GM19035 (cell line): ENCODE measurements around the gene CBLB.

Experiments
- ATAC-seq: cut with Tn5 transposase; IDR thresholded peaks from one replicate; pipeline ENCODE4 v1.9.1; 2021; ENCODE audit not compliant: unreplicated experiment

CBLB gene

DNA sequence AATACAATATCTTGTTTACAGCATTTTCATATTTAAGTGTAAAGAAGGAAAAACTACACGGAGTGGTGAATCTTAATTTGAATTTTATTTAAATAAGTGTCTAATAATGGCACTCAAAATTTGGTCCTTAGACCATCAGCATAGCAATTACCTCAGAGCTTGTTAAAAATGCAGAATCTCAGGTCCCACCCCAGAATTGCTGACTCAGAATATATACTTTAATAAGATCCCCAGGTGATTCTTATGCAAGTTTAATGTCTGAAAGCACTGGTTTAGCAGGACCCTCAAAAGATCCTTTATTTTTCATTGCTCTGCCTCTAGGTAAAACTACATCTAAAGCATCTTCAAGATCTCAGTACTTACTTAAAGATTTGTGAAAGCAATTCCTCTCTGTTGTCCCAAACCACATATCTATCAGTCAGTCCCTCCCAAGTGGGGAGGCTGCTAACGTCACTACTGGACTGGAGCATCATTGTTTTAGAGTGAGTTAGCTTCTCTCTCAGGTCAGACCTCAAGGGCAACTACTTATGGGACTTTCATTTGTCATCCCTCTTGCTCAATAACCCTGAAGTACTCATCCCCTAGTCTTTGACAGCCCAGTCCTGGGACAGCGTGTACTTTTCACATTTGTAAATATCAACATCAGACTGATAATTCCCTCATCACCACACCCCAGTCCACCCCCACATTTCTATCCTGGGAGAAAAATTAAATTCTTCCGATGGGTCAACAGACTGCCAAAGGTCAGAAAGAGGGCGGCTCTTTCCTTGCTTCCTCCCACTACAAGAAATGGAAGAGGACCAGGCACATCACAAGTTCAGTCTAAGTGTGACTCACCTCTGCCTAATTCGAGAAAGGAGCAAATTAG lies 76.7 kb downstream of the CBLB start:
- no peak for ATAC-seq

DNA sequence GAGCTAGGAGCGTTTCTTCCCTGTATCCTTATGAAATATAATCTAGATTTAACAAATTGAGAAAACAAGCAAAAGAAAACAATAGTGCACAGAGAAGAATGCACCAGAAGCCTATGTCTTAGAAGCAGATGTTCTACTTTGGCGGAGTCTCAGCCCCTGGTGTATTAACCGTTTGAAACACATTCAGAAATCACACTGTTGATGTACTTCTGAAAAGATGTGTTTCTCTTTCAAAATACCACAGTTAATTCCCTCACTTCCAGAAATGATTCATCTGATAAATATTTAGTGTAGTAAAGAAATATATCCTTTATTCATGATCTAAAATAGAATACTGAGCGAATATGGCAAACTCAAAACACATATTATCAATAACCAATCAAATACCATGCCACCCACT lies 77.7 kb downstream of the CBLB start:
- no peak for ATAC-seq

DNA sequence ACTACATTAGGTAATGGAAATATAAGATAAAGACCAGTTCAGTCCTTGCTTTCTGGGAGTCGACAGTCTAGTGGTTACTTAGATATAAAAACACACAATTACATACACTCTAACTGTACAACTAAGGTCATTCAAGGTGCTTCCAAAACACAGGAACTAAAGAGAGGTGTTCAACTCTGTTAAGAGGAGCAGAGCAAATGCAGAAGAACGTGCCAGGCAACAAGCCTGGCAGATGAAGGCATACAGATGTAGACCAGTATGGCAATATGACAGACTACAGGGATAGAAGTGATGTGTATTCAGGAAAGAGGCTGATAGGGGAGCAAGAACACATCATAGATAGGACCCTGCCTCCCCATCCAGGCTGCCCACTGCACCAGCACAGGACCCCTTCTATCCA lies 78.3 kb downstream of the CBLB start:
- ATAC-seq, result no peak

DNA sequence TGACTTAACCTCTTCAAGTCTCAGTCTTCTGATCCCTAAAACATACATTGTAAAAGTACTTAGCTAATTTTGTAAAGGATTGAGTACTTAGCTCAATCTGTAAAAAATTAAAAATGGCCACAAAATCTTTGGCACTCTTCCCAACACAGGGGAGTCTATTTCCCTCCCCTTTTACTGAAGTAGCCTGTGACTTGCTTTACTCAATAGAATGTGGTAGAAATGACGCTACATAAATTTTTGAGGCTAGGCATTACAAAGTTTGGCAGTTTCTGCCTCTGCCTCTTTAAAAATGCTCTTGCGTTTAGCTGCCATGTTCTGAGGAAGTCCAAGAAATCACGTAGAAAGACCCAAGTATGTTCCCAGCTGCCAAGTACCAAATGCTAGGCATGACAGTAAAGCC lies 80.2 kb downstream of the CBLB start:
- ATAC-seq, result no peak

DNA sequence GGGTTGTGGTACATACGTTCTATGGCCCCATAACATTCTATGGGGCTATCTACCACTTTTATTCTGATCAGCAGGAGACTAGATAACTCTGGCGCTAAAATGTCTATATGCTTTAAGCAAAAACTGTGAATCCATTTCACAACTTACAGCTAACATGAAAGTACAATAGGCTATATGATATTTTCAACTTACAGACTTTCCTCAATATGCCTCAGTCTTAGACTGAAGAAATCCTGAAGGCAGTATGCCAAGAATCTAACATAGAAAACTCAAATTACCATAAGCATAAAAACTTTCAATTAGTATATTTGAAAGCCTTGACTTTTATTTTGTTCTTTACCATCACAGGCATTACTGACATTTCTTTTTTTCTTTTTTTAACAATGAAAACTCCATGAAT lies 81.4 kb downstream of the CBLB start:
- ATAC-seq, result no peak

DNA sequence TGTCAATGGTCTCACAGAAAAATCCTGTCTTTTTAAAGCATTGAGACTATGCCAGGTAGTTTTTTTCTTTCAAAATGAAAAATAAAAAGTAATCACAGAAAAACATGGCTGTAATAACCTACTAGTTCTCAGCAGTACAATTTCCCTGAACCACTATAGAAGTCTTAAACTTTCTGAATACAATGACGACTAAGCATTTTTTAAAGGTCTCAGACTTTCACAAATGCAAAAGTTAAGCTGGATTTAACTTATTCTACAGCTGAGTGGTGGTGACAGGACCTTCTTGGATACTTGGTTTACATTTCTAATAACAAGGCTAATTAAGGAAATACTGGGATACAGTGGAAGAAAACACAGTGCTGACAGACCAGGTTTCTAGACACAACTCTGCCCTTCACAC lies 81.8 kb downstream of the CBLB start:
- ATAC-seq, result no peak

DNA sequence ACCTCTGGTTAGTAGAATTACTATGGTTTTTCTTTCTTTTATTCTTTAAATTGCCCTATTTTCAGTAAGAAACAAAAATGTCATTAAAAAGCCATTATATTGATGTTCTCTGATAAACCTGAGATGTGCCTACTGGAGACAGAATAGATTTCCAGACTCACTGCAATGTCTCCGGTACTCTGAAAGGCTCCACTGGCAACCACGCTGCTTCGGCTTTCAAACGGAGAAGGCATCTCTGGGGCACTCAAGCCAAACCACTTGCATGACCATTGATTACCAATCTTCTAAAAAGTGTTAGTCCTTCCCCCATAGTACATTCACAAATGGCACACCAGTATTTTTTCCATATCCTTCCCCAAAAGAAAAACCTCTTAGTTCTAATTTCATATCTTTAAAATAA lies 82.6 kb downstream of the CBLB start:
- ATAC-seq, result no peak

DNA sequence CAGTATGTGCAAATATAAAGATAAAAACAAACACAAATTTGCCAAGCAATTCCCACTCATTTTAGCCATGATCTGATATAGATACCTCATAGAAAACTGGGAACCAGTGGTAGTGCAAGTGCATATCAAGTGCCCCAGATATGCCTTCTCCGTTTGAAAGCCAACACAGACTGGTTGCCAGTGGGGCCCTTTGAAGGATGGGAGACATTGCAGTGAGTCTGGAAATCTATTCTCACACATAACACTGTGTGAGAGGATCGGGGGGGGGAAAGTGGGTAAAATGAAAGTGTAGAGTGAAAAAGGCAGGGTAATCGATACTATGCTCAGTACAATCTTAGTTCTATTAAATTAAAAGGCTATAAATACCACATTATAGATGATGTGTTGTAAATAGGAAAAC lies 83.0 kb downstream of the CBLB start:
- ATAC-seq, result no peak

DNA sequence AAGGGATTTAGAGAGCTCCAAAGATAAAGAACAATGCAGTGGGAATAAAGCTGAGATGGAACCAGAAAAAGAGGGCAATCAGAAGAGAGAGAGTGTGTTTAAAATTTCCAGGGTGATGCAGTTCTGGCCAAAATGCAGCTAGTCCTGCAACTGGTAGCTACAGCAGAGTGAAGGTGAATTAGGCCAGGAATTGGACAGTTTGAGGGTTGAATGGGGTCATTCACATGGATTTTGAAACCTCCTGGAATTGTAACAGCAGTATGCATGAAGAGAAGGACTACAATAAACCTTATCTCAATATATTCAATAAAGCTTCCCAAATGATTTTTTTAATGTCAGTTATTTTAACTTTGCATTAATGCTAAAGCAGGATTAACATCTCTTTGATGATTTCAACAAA lies 85.2 kb downstream of the CBLB start:
- no peak for ATAC-seq

DNA sequence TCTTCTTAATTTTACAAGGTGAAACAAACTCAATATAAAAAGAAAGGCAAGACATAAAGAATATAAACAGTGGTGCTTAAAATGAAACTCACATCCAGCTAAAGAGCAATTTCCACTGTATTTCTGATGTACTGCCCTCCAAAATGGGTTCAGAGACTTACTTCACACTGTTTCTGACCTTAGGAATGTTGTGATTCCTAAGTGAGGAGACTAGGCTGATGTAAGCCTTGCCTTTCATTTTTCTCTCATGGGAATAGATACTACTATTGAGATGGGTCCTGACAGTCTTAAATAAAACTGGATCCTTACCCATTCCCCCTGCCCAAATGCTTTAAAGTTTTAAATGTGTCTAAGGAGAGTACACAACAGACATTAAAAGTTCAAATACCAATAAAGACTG lies 86.9 kb downstream of the CBLB start:
- ATAC-seq, result no peak

DNA sequence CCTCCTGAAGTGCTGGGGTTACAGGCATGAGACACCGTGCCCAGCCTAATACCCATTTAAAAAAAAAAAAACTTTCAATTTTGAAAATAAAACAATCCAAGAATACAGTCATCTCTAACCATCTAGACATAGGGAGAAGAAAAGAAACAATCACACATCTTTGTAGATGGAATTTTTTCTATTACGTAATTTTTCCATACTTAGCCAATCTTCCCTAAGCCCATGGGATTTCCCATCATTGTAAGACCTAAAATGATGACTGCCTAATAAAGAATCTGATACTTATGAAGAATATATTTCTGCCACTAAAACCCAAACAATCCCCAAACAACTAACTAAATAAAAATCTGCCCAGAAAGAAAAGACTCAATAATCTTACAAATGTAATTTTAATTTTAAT lies 88.7 kb downstream of the CBLB start:
- no peak for ATAC-seq

DNA sequence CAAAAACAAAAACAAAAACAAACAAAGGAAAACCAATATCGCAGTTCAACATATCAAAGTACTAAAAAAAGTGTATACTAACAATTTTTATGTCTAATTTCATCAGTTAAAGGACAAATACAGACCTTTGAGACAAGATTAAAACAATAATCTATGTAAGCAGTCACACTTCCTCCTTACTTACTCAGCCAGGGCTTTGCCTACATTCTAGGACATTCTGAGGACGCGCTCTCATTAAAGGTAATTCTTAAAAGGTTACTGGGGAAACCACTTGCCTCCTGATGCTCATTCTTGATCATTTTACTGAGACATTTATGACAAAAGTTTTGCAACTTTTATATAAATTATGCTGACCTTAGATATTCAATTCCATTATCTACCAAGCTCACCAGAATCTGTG lies 93.4 kb downstream of the CBLB start:
- ATAC-seq, result no peak

DNA sequence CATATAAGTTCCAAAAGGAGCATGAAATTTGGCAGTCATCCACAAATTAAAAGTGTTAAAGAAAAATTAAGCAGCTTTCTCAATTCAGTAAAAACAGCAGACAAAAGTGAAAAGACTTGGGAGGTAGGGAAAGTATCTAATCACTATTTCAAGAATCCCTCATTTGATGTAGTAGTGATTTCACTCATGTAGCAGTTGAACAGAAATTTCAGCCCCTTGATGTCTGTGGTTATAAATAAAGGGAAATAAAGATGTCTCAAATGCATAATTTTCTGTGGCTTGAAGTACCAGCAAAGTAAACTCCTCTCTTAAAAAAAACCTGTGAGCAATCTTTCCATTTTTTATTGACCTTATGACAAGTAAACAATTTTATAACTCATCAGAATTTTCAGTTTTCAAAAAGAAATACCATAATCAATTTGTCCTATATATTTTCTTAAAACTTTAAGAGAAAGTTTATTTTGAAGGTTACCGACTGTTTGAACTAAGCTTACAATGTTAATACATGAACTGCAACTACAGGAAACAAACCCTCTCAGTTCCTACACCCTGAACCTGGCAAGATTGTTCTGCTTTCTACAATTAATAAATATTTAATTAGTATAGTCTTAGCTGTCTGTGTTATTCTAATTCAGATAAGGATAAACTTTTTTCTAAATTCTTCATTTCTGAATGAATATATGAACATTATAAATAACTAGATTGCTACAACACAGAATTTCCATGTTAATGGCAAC lies 94.2 kb downstream of the CBLB start:
- ATAC-seq, result no peak

DNA sequence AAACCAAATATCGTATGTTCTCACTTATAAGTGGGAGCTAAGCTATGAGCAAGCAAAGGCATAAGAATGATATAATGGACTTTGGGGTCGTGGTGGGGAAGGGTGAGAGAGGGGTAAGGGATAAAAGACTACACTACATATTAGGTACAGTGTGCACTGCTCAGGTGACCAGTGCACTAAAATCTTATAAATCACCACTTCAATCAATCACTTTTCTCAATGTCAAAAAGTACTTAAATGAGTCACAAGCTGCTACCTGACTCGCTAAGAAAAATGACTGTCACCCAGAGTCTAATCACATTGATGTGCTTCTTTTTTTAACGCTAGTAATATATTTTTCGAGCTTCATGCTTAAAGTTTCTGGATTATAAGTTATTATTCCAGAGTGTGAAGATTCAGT lies 95.5 kb downstream of the CBLB start:
- no peak for ATAC-seq

DNA sequence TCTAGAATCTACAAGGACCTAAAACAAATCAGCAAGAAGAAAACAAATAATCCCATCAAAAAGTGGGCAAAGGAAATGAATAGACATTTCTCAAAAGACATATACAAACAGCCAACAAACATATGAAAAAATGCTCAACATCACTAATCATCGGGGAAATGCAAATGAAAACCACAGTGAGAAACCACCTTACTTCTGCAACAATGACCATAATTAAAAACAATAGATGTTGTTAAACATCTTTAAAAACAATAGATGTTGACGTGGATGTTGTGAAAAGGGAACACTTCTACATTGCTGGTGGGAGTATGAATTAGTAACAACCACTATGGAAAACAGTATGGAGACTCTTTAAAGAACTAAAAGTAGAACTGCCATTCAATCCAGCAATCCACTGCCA lies 96.2 kb downstream of the CBLB start:
- no peak for ATAC-seq

DNA sequence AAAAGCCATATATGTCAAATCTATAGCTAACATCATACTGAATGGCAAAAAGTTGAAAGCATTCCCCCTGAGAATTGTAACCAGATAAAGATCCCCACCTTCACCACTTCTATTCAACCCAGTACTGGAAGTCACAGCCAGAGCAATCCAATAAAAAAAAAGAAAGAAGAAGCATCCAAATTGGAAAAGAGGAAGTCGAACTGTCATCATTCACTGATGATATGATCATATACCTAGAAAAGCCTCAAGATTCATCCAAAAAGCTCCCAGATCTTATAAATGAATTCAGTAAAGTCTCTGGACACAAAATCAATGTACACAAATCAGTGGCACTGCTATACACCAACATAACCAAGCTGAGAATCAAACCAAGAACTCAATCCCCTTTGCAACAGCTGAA lies 97.4 kb downstream of the CBLB start:
- no peak for ATAC-seq

DNA sequence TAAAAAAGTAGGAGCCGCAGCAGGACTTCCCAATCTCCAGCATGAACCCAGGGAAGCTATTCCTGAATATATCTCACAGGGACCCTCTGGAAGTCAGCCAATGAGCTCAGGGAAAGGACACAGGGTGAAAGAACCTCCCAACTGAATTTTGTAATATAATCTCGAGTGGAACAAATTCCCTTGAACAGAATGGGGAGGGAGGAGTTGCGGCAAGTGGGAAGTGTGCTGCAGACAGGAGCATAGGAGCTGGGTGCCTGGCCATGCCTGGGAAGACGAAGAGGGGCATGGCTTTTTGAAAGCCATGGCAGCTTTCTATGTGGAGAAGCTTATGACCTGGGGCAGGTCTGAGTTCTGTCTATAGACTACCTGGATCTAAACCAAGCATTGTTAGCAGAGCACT lies 98.4 kb downstream of the CBLB start:
- no peak for ATAC-seq

DNA sequence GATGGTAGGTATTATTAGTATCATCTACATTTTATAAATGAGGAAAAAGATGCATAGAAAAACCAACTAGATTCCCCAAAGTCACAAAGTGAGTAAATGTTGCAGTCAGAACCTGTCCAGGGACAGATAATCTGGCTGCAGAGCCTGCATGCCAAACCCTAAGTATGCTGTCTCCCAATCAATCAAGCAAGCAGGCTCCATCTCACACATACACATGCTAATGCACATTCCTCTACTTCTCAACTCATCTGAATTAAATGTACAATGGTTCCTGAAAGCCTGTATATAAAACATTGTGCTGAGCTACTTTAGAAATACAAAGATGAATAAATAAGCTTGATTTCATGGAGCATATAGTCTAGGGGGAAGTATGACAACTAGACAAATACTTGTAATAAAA lies 101.0 kb downstream of the CBLB start:
- ATAC-seq, result no peak

DNA sequence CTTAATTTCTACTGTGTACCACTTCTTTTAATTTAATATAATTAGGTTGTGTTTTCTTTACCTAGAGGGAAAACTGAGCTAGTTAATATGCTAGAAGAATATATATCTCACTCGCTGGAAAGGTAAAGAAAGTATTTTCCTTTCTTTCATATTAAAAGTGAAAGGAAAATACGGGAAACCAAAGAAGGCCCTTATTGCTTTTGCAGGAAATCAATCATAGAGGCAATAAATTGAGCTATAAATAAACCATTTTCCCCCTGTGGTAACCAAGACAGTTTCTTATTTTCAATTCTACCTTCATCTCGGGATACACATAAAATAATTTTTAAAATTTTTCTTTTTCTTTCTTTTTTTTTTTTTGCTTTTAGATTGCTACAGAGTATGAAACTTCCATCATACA lies 101.6 kb downstream of the CBLB start:
- ATAC-seq, result no peak

DNA sequence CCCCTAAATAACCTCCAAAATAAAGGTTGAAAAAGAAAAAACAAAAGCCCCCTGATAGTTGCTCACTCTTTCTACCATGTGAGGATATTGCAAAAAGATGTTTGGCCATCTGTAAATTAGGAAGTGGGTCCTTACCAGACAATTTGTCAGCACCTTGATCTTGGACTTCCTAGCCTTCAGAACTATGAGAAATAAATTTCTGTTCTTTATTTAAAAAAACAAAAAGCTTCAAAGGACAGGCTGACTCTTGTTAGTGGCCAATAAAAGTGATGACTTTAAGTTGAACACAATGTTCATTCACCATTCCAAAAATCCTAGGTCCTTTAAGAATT lies 103.5 kb downstream of the CBLB start:
- ATAC-seq, result no peak

DNA sequence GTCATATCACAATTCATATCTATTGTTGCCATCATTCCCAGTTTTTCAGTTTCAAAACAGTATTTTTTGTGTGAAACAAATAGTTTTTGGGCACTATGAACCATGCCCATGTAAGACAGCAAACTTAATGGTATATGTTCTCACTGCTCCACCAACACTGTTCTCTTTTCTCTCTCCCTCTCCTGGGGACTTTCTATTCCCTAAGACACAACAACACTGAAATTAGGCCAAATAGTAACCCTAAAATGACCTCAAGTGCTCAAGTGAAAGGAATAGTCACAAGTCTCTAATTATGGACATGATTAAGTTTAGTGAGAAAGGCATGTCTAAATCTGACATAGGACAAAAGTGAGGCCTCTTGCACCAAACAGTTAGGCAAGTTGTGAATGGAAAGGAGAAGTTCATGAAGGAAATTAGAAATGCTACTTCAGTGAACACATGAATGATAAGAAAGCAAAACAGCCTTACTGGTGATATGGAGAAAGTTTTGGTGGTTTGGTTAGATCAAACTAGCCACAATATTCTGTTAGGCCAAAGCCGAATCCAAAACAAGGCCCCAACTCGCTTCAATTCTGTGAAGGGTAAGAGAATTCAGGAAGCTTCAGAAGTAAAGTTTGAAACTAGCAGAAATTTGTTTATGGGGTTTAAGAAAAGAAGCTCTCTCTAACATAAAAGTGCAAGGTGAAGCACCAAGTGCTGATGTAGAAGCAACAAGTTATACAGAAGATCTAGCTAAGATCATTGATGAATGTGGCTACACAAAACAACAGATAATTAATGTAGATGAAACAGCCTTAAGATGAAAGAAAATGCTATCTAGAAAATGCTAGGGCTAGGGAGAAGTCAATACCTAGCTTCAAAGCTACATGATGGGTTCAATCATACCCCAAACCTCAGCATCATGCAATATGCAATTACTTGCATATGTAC lies 104.2 kb downstream of the CBLB start:
- no peak for ATAC-seq

DNA sequence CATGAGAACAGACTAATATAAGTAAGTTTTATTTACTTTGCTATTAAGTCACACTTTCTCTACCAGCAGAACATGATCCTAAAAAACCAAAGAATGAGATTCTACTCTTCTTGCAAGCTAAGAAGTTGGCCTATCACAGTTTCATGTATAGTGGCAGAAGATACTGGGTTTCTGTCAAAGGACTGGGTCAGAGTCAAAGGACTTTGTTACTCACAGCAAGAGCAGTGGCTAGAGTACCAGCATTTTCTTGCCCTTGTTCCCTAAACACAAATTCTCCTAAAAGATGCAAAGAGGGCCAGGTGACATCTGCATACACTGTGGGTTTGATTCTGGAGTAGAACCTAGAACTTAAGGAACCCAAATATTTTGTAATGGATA lies 105.2 kb downstream of the CBLB start:
- no peak for ATAC-seq
